ENCODE results near the gene HECW1.

Gene HECW1

DNA sequence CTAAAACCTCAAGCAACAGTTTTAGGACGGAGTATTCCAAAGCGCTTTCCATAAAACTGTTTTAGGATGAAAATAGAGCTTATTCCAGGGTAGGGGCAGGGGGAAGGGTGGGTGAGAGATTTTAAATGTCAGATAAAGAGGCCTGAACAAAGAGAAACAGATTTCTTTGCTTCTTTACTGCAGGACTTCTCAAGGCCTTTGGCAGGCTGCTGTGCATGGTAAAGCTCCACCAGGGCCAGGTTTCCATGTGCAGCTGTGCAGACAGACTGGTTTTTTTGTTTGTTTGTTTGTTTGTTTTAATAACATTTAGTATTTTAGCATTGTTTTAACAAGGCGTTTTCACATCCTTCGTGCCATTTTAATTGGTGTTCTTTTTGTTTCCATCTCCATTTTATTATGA lies 26.3 kb downstream of the HECW1 start:
- Histone ChIP-seq H3K9ac (ENCODE audit: low read length) (no peak overlapping the region), H3K4me3 (ENCODE audit: low read length) (no peak overlapping the region), H3K27ac (ENCODE audit: low read depth, low read length) (no peak overlapping the region), H3K27me3 (ENCODE audit: control insufficient read depth, insufficient read depth, low read length) (no peaks in the 10 kb centered on the region), H3K36me3 (ENCODE audit: control insufficient read depth, insufficient read depth, low read length) (no peaks in the 10 kb centered on the region), H3K4me1 (ENCODE audit: control insufficient read depth, insufficient read depth, low read length) (no peaks in the 10 kb centered on the region)

DNA sequence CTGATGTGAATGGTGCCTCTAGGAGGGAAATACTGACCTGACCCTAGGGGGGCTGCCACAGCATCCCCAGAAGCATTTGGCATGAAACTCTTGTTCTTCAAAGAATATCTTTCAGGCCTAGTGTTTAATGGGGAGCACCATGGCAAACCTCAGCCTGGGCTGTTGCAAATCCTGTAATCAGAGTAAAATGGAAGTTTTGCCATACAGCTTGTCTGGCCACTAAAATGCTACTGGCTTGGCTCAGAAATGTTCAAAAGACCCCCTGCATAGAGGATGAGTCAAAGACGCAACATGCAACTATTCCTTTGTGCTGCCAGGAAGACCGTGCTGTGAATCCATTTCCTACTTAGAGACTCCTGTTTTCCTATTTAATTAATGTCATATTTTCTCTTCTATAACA lies 26.7 kb downstream of the HECW1 start:
- Histone ChIP-seq H3K36me3 (ENCODE audit: control insufficient read depth, insufficient read depth, low read length) (no peaks in the 10 kb centered on the region), H3K27ac (ENCODE audit: low read depth, low read length) (no peak overlapping the region), H3K4me3 (ENCODE audit: low read length) (no peak overlapping the region), H3K4me1 (ENCODE audit: control insufficient read depth, insufficient read depth, low read length) (no peaks in the 10 kb centered on the region), H3K9ac (ENCODE audit: low read length) (no peak overlapping the region), H3K27me3 (ENCODE audit: control insufficient read depth, insufficient read depth, low read length) (no peaks in the 10 kb centered on the region)

DNA sequence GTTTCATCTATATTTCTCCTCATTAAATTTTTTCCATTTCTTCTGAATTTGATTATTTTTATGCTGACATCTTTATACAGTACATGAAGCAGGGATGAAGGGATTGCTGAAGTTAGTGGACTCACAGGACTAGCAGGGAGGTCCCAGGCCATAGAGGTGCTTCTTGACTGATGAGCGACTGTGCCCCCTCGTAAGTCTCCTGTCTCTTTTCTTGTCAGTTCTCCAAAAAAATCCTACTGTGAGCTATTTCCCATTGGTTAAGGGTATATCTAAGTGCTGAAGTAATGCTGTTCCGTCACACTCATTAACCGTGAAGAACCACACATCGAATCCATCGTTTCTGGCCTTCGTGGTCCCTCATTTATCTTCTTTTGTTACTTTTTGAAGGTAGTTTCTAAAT lies 27.7 kb downstream of the HECW1 start:
- H3K27me3 ChIP-seq (ENCODE audit: control insufficient read depth, insufficient read depth, low read length), result no peaks in the 10 kb centered on the region
- H3K4me1 ChIP-seq (ENCODE audit: control insufficient read depth, insufficient read depth, low read length), result no peaks in the 10 kb centered on the region
- no peak overlapping the region for H3K9ac ChIP-seq (ENCODE audit: low read length)
- H3K27ac ChIP-seq (ENCODE audit: low read depth, low read length), result no peak overlapping the region
- no peak overlapping the region for H3K4me3 ChIP-seq (ENCODE audit: low read length)
- no peaks in the 10 kb centered on the region for H3K36me3 ChIP-seq (ENCODE audit: control insufficient read depth, insufficient read depth, low read length)

DNA sequence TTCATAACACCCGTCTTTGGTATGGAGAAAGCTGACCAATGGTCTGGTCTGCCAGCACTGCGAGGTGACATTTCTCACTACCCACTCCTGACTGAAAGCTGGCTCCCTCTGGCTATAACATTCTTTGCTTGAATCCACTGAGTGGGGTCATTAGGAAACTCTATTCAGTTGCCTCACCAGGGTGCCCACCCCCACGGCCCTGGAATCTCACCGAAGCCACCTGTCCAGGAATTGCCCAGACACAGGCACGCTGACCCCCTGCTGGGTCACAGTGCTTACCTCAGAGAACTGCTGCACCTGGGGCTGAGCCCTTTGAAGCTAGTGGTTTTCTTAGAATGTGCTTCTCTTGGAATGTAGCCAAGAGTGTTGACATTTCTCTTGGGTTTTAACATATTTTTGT lies 28.6 kb downstream of the HECW1 start:
- Histone ChIP-seq H3K27me3 (ENCODE audit: control insufficient read depth, insufficient read depth, low read length) (no peaks in the 10 kb centered on the region), H3K4me1 (ENCODE audit: control insufficient read depth, insufficient read depth, low read length) (no peaks in the 10 kb centered on the region), H3K4me3 (ENCODE audit: low read length) (no peak overlapping the region), H3K36me3 (ENCODE audit: control insufficient read depth, insufficient read depth, low read length) (no peaks in the 10 kb centered on the region), H3K27ac (ENCODE audit: low read depth, low read length) (no peak overlapping the region), H3K9ac (ENCODE audit: low read length) (no peak overlapping the region)

DNA sequence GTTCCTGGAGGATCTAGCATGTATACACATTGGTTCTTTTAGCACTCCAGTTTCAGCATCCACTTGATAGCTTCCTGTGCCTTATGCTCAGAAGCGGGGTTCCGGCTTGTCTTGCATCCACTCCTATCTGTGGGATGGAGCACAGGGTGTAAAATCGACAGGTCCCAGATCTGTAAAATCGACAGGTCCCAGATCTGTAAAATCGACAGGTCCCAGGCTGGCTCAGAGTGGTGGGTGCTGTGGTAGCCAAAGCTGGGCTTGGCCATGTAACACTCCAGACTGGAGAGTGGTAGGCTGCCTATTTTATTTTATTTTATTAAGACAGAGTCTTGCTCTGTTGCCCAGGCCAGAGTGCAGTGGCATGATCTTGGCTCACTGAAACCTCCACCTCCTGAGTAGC lies 30.3 kb downstream of the HECW1 start:
- H3K9ac ChIP-seq (ENCODE audit: low read length), result no peak overlapping the region
- no peak overlapping the region for H3K4me3 ChIP-seq (ENCODE audit: low read length)
- H3K36me3 ChIP-seq (ENCODE audit: control insufficient read depth, insufficient read depth, low read length), result no peaks in the 10 kb centered on the region
- no peak overlapping the region for H3K27ac ChIP-seq (ENCODE audit: low read depth, low read length)
- no peaks in the 10 kb centered on the region for H3K4me1 ChIP-seq (ENCODE audit: control insufficient read depth, insufficient read depth, low read length)
- H3K27me3 ChIP-seq (ENCODE audit: control insufficient read depth, insufficient read depth, low read length), result no peaks in the 10 kb centered on the region

DNA sequence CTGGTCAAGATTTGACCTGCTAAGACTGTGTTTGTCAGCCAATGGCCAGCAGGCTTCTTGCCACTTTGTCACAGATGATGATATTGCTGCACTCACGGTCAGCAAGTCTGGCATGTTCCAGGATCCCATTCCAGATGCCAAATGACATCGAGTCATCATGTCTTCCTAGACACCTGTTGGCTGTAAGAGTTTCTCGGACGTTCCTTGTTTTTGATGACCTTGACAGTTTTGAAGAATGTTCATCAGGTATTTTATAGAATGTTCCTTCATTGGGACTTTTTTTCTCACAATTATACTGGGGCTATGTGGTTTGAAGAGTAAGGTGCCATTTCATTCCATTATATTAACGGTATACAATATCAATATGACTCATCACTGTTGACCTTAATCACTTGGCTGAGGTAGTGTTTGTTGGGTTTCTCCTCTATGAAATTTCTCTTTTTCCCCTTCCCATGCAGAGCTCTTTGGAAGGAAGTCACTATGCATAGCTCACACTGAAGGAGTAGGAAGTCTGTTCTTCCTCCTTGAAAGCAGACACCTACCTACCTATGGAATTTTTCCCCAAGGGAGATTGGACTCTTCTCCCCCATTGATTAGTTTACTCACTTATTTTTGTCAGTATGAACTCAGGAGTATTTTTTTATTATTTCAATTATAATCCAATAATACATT lies 31.6 kb downstream of the HECW1 start:
- Histone ChIP-seq H3K27ac (ENCODE audit: low read depth, low read length) (no peak overlapping the region), H3K27me3 (ENCODE audit: control insufficient read depth, insufficient read depth, low read length) (no peaks in the 10 kb centered on the region), H3K36me3 (ENCODE audit: control insufficient read depth, insufficient read depth, low read length) (no peaks in the 10 kb centered on the region), H3K4me1 (ENCODE audit: control insufficient read depth, insufficient read depth, low read length) (no peaks in the 10 kb centered on the region), H3K4me3 (ENCODE audit: low read length) (no peak overlapping the region), H3K9ac (ENCODE audit: low read length) (no peak overlapping the region)

DNA sequence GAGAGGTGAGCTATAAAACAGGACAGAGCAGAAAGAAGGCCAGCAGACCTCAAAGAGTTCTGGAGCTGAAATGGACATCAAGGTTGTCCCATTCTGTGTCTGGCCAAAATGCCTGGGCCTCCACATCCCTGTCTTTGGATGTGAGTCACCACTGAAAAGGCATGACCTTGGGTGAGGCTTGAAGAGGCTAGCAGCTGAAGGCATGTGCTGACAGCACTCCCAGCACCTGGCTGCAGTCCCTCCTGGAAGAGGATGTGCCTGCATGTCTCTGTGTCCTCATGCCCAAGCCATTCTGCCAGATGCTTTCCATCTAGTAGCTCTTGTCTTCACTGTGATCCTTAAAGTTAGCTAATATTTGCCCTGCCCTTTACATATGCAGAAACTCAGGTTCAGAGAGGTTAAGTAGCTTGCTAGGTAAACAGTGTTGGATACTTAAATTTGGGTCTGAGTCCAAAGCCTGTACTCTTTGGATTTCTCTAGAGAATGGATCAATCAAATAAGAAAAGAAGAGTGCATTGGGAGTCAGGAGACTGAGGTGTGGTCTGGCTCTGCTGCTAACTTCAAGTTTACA lies 35.8 kb downstream of the HECW1 start:
- Histone ChIP-seq H3K27me3 (ENCODE audit: control insufficient read depth, insufficient read depth, low read length) (no peaks in the 10 kb centered on the region), H3K36me3 (ENCODE audit: control insufficient read depth, insufficient read depth, low read length) (no peaks in the 10 kb centered on the region), H3K4me1 (ENCODE audit: control insufficient read depth, insufficient read depth, low read length) (no peaks in the 10 kb centered on the region), H3K9ac (ENCODE audit: low read length) (no peak overlapping the region), H3K27ac (ENCODE audit: low read depth, low read length) (no peak overlapping the region), H3K4me3 (ENCODE audit: low read length) (no peak overlapping the region)

DNA sequence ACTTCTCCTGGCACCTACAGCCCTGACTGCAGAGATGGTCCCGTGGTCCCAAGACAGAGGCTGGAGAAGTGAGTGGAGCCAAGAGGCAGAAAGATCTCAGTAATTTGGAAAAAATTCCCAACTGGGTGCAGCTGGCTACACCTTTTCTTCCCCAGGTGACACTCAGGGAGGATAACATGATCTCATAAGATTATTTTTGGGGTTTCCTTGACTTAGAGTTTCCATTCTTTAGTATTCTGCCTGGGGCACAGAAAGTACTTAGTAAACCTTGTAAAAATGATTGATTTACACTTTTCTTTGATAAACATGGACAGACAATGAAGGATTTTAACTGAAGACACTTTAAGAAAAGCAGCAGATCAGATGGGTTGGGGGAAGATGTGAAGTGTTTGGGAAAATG lies 38.6 kb downstream of the HECW1 start:
- Histone ChIP-seq H3K27ac (ENCODE audit: low read depth, low read length) (no peak overlapping the region), H3K9ac (ENCODE audit: low read length) (no peak overlapping the region), H3K4me3 (ENCODE audit: low read length) (no peak overlapping the region), H3K27me3 (ENCODE audit: control insufficient read depth, insufficient read depth, low read length) (no peaks in the 10 kb centered on the region), H3K4me1 (ENCODE audit: control insufficient read depth, insufficient read depth, low read length) (no peaks in the 10 kb centered on the region), H3K36me3 (ENCODE audit: control insufficient read depth, insufficient read depth, low read length) (no peaks in the 10 kb centered on the region)

DNA sequence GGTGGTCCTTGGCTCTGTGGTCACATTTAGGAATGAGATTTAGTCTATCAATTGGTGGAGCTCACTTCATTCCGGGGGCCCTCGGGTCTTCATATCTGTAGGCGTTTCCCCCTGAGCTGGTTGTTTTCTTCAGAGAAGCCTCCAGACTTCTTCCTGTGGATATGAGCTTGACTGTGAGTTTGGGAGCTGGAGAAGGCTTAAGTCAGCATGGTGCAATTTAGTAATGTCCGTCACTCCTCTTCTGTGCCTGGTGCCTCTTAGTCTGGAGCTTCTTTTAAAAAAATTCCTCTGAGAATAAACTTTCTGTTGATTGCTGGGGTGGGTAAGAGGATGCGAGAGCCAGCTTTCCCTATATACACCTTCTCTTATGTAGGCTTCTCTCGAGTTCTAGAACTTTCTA lies 40.2 kb downstream of the HECW1 start:
- Histone ChIP-seq H3K4me3 (ENCODE audit: low read length) (no peak overlapping the region), H3K27me3 (ENCODE audit: control insufficient read depth, insufficient read depth, low read length) (no peaks in the 10 kb centered on the region), H3K36me3 (ENCODE audit: control insufficient read depth, insufficient read depth, low read length) (no peaks in the 10 kb centered on the region), H3K27ac (ENCODE audit: low read depth, low read length) (no peak overlapping the region), H3K4me1 (ENCODE audit: control insufficient read depth, insufficient read depth, low read length) (no peaks in the 10 kb centered on the region), H3K9ac (ENCODE audit: low read length) (no peak overlapping the region)

DNA sequence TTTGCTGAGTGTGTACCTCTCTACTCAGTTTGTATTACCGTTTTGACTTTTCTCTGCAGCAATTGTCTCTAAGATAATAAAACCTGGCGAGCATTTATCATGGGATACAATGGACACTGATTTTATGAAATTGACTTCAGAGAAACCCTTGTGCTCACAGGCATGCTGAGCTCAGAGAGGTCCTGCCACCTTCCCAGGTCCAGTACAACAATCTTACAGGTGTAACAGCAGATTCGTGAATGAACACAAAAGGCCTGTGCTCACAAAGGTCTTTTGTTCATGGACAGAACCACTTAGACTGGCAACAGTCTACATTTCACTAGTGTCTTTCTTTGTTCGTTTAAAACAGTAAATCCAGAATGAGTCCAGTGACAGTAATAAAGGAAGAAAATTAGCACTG lies 43.2 kb downstream of the HECW1 start:
- Histone ChIP-seq H3K4me3 (ENCODE audit: low read length) (no peak overlapping the region), H3K27me3 (ENCODE audit: control insufficient read depth, insufficient read depth, low read length) (no peaks in the 10 kb centered on the region), H3K9ac (ENCODE audit: low read length) (no peak overlapping the region), H3K36me3 (ENCODE audit: control insufficient read depth, insufficient read depth, low read length) (no peaks in the 10 kb centered on the region), H3K4me1 (ENCODE audit: control insufficient read depth, insufficient read depth, low read length) (no peaks in the 10 kb centered on the region), H3K27ac (ENCODE audit: low read depth, low read length) (no peak overlapping the region)

DNA sequence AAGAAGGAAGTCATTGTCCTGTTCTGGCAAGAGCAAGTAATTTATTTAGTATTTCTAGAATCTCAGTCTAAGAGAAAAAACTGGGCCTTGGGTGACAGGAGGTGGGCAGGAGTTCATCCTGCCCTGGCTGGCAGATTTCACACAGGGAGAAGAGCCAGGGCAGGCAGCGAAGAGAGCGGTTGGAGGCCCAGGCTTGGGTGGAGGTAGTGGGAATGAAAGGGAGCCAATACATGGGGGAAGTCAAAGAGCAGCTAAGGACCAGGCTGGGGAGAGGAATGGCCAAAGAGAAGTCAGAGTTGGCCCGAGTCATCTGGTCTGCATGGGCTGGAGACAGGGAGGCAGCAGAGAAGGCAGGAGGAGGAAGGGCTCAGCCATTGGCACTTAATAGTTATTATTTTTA lies 51.4 kb downstream of the HECW1 start:
- Histone ChIP-seq H3K4me3 (ENCODE audit: low read length) (no peak overlapping the region), H3K4me1 (ENCODE audit: control insufficient read depth, insufficient read depth, low read length) (no peaks in the 10 kb centered on the region)

DNA sequence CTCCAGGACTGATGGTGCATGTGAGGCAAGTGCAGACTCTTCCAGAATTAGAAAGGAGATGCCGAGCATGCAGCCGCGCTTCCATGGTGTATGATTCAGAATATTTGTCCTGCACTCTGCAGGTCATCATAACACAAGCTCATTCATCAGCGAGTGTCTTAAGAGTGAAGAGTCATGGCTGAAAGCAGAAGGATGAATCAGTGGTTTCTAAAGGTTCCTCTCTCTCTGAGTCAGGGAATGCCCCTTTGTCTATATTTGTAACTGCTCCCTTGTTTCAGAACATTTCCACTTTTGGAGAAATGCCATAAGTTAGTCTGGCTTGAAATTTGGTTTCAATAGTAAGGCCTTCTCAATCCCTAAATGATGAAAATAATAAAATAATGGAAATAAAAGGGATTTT lies 52.3 kb downstream of the HECW1 start:
- H3K9ac ChIP-seq (ENCODE audit: low read length), result no peak overlapping the region
- H3K27me3 ChIP-seq (ENCODE audit: control insufficient read depth, insufficient read depth, low read length), result no peaks in the 10 kb centered on the region
- no peak overlapping the region for H3K27ac ChIP-seq (ENCODE audit: low read depth, low read length)
- no peak overlapping the region for H3K4me3 ChIP-seq (ENCODE audit: low read length)
- H3K4me1 ChIP-seq (ENCODE audit: control insufficient read depth, insufficient read depth, low read length), result no peaks in the 10 kb centered on the region
- H3K36me3 ChIP-seq (ENCODE audit: control insufficient read depth, insufficient read depth, low read length), result no peaks in the 10 kb centered on the region

More for the DNA sequence above, 51.4 kb downstream of the HECW1 start:
- H3K9ac ChIP-seq (ENCODE audit: low read length), result no peak overlapping the region
- no peak overlapping the region for H3K27ac ChIP-seq (ENCODE audit: low read depth, low read length)
- H3K36me3 ChIP-seq (ENCODE audit: control insufficient read depth, insufficient read depth, low read length), result no peaks in the 10 kb centered on the region
- H3K27me3 ChIP-seq (ENCODE audit: control insufficient read depth, insufficient read depth, low read length), result no peaks in the 10 kb centered on the region

DNA sequence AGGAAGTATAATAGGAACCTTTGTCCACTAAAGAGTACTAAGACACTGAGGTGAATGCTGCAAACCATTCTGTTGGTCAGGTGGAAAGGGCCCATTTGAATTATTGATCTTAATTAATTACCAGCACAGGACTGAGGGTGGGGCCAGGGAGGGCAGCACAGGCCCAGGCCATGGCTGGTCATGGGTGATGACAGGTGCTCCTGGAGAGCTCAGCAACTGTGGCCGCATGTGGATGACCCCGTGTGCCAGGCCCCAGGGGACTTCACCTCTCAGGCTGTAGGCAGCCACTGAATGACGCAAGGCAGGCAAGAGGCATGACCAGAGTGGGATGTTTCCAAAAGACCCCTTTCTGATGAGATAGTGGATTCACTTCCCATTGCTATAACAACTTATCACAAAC lies 54.2 kb downstream of the HECW1 start:
- no peak overlapping the region for H3K9ac ChIP-seq (ENCODE audit: low read length)
- H3K4me3 ChIP-seq (ENCODE audit: low read length), result no peak overlapping the region
- no peak overlapping the region for H3K27ac ChIP-seq (ENCODE audit: low read depth, low read length)
- no peaks in the 10 kb centered on the region for H3K4me1 ChIP-seq (ENCODE audit: control insufficient read depth, insufficient read depth, low read length)
- no peaks in the 10 kb centered on the region for H3K36me3 ChIP-seq (ENCODE audit: control insufficient read depth, insufficient read depth, low read length)
- H3K27me3 ChIP-seq (ENCODE audit: control insufficient read depth, insufficient read depth, low read length), result no peaks in the 10 kb centered on the region
